Cardiac septum (tissue), 1 donor: ENCODE data around the gene TAS1R1. TPM values are rescaled to one million over a fixed set of nuclear protein-coding genes. Genes with fewer than 3 reads are reported as not detected.

ENCODE experiments used
- DNase-seq: peaks from one replicate; pipeline ENCODE4 v3.0.0-alpha.2; 2020; ENCODE audit warnings: low spot score
- intact Hi-C: fragments of 100-400 bp; cut with DNase I; formaldehyde crosslinking; loops from one replicate; pipeline ENCODE4 v1.14.0; 2022
- total RNA-seq: library from RNA; stranded (reverse); fragmentation: NEBNext Ultra II Directional; extraction: Animal tissue kit (Norgen Biotek cat#: 25700); gene quantifications from one replicate; pipeline ENCODE4 v1.2.1, GENCODE V29; 2021
- donor health status: DM: no; HTN: no; CAD: no.

TAS1R1 gene
- total RNA-seq, 1 donor from 2014 or later = not detected

GRCh38 chr1:6560267-6560666 is 5.2 kb downstream of the TAS1R1 start:
- DNase-seq = no peak
- intact Hi-C loops = no loop called here

GRCh38 chr1:6569033-6569432 is 13.9 kb downstream of the TAS1R1 start:
- no peak for DNase-seq
- intact Hi-C loops = no loop called here

GRCh38 chr1:6570100-6570499 is 15.0 kb downstream of the TAS1R1 start:
- intact Hi-C loops = no loop called here
- DNase-seq = no peak

GRCh38 chr1:6570987-6571386 is 15.9 kb downstream of the TAS1R1 start:
- DNase-seq = no peak
- intact Hi-C loops = no loop called here

- intact Hi-C loops = no loop called here
- DNase-seq = no peak
Measured at GRCh38 chr1:6572653-6573383, 17.7 kb downstream of the TAS1R1 start.

GRCh38 chr1:6574025-6574620 is 19.0 kb downstream of the TAS1R1 start:
- no peak for DNase-seq
- intact Hi-C loops = no loop called here

GRCh38 chr1:6574818-6575217 is 19.7 kb downstream of the TAS1R1 start:
- intact Hi-C loops = no loop called here
- DNase-seq = no peak

GRCh38 chr1:6577831-6578525 is 22.9 kb downstream of the TAS1R1 start:
- intact Hi-C loops = loop anchor here (2.0 kb wide), 2 partner anchors 23 to 47 kb away; partner anchors contain the start of genes NOL9, TAS1R1 and THAP3
- no peak for DNase-seq

- intact Hi-C loops = loop anchor here (2.0 kb wide), 2 partner anchors 24 to 46 kb away; partner anchors contain the start of genes NOL9, TAS1R1 and THAP3
- DNase-seq = no peak
Measured at GRCh38 chr1:6578624-6579373, 23.7 kb downstream of the TAS1R1 start.

GRCh38 chr1:6579374-6580118 is 24.4 kb downstream of the TAS1R1 start, which contains the start of gene ZBTB48:
Gene ZBTB48, plus strand, starts transcription at chr1:6579994. Its CDS starts 616 bp downstream, at chr1:6580610.
- intact Hi-C loops = loop anchor here (1.0 to 2.0 kb wide), 3 partner anchors 19 to 45 kb away; partner anchors contain the start of genes NOL9, TAS1R1 and THAP3
- DNase-seq = peak; percentile 100

GRCh38 chr1:6580119-6580592 is 25.0 kb downstream of the TAS1R1 start:
- no peak for DNase-seq
- intact Hi-C loops = loop anchor here (1.0 kb wide), 1 partner anchor 18 kb away; no protein-coding TSS in a partner anchor

- intact Hi-C loops = loop anchor here (1.0 kb wide), 2 partner anchors 18 to 34 kb away; no protein-coding TSS in a partner anchor
- DNase-seq = no peak
Measured at GRCh38 chr1:6580593-6581409, 25.7 kb downstream of the TAS1R1 start.

GRCh38 chr1:6581561-6582305 is 26.6 kb downstream of the TAS1R1 start:
- DNase-seq = peak; percentile 78
- intact Hi-C loops = loop anchor here (1.0 kb wide), 1 partner anchor 34 kb away; no protein-coding TSS in a partner anchor

GRCh38 chr1:6582370-6582769 is 27.3 kb downstream of the TAS1R1 start:
- intact Hi-C loops = no loop called here
- no peak for DNase-seq

GRCh38 chr1:6584126-6585080 is 29.3 kb downstream of the TAS1R1 start:
- intact Hi-C loops = no loop called here
- DNase-seq = no peak

- intact Hi-C loops = no loop called here
- DNase-seq = no peak
Measured at GRCh38 chr1:6585081-6585722, 30.1 kb downstream of the TAS1R1 start.
